PC-3 (cell line): ENCODE results near the gene TMC3. TPM values are rescaled to one million over a fixed set of nuclear protein-coding genes. Genes with fewer than 3 reads are reported as not detected.

Experiments used
- ATAC-seq: fragments of 200-7000 bp; cut with Tn5 transposase; 2 replicates; pipeline ENCODE4 v1.9.1; 2020; ENCODE audit warnings: mild to moderate bottlenecking, moderate library complexity
- BruUV-seq: library from RNA; stranded (reverse); fragments of 400-500 nt; replicated peaks from 2 replicates; lab custom pipeline; 2021; lab: Mats Ljungman, UMichigan
- CTCF ChIA-PET: fragments of 300-600 bp; sonication (Branson Sonifier 250); formaldehyde crosslinking; loops from one replicate; lab custom pipeline; 2022; ENCODE audit warnings: antibody characterized with exemption; lab: Charles Lee
- POLR2A ChIA-PET: fragments of 300-600 bp; sonication (Branson Sonifier 250); formaldehyde crosslinking; loops from one replicate; lab custom pipeline; 2022; ENCODE audit warnings: antibody characterized with exemption; ENCODE audit not compliant: unreplicated experiment; lab: Charles Lee
- DNase-seq: peaks from one replicate; pipeline ENCODE4 v3.0.0-alpha.2; 2015
- H2AFZ ChIP-seq: fragments of 300-600 bp; sonication (generic); 2 replicates; pipeline ENCODE4 v1.6.0; 2016; ENCODE audit warnings: antibody characterized with exemption, low read length
- H3F3A ChIP-seq: fragments of 300-600 bp; sonication (generic); one replicate; pipeline ENCODE4 v1.6.0; 2017; ENCODE audit warnings: antibody characterized with exemption, low read length, control low read depth, mild to moderate bottlenecking; ENCODE audit not compliant: unreplicated experiment
- H3K27ac ChIP-seq: fragments of 300-600 bp; sonication (generic); 2 replicates; pipeline ENCODE4 v1.5.1; 2016; ENCODE audit warnings: mild to moderate bottlenecking, low read length
- H3K27me3 ChIP-seq: fragments of 300-600 bp; sonication (generic); 2 replicates; pipeline ENCODE4 v1.6.1; 2016; ENCODE audit warnings: low read length, mixed read lengths
- H3K36me3 ChIP-seq: fragments of 300-600 bp; sonication (generic); 2 replicates; pipeline ENCODE4 v1.6.1; 2016; ENCODE audit warnings: low read depth, mixed run types, low read length, mixed read lengths
- H3K4me1 ChIP-seq: fragments of 300-600 bp; sonication (generic); 2 replicates; pipeline ENCODE4 v1.5.1; 2016; ENCODE audit warnings: low read length; ENCODE audit not compliant: insufficient read depth
- H3K4me2 ChIP-seq: fragments of 300-600 bp; sonication (generic); 2 replicates; pipeline ENCODE4 v1.6.0; 2016; ENCODE audit warnings: low read length
- H3K4me3 ChIP-seq: fragments of 300-600 bp; sonication (generic); 2 replicates; pipeline ENCODE4 v1.5.1; 2016; ENCODE audit warnings: mild to moderate bottlenecking, low read length, mixed read lengths
- H3K79me2 ChIP-seq: fragments of 300-600 bp; sonication (generic); 2 replicates; pipeline ENCODE4 v1.6.1; 2017; ENCODE audit warnings: low read length, mixed read lengths
- H3K9ac ChIP-seq: fragments of 300-600 bp; sonication (generic); 2 replicates; pipeline ENCODE4 v1.6.0; 2016; ENCODE audit warnings: mild to moderate bottlenecking, low read length
- H3K9me2 ChIP-seq: fragments of 300-600 bp; sonication (generic); replicated peaks from 2 replicates; pipeline ENCODE4 v1.6.1; 2016; ENCODE audit warnings: mixed run types, low read length, mixed read lengths
- H3K9me3 ChIP-seq: fragments of 300-600 bp; sonication (generic); 2 replicates; pipeline ENCODE4 v1.6.1; 2016; ENCODE audit warnings: low read length, mixed read lengths
- H4K20me1 ChIP-seq: fragments of 300-600 bp; sonication (generic); 2 replicates; pipeline ENCODE4 v1.6.1; 2016; ENCODE audit warnings: low read length, mixed read lengths
- EZH2 ChIP-seq: fragments of 300-600 bp; sonication (generic); IDR thresholded peaks from one replicate; pipeline ENCODE4 v1.6.1; 2017; ENCODE audit warnings: antibody characterized with exemption, mild to moderate bottlenecking, low read length; ENCODE audit not compliant: unreplicated experiment
- EZH2phosphoT487 ChIP-seq: fragments of 300-600 bp; sonication (generic); IDR thresholded peaks from 2 replicates; pipeline ENCODE4 v1.6.1; 2018; ENCODE audit warnings: mild to moderate bottlenecking, antibody characterized with exemption, low read length, borderline replicate concordance
- intact Hi-C: fragments of 100-400 bp; cut with micrococcal nuclease; formaldehyde crosslinking; loops from 2 replicates; pipeline ENCODE4 v1.9.0; 2023
- total RNA-seq: library from RNA; depleted of rRNA; stranded (reverse); fragments of >200 nt; gene quantifications from 2 replicates; pipeline ENCODE4 v1.2.3, GENCODE V29; 2014
- TF ChIP-seq, protein P1 (sequence below): fragments of 300-600 bp; sonication (generic); conservative IDR thresholded peaks from 2 replicates; pipeline ENCODE4 v1.5.1; 2017; ENCODE audit warnings: antibody characterized with exemption, low read depth, mild to moderate bottlenecking, low read length

Gene TMC3
- total RNA-seq, 1 experiment from 2014 or later: not detected

DNA sequence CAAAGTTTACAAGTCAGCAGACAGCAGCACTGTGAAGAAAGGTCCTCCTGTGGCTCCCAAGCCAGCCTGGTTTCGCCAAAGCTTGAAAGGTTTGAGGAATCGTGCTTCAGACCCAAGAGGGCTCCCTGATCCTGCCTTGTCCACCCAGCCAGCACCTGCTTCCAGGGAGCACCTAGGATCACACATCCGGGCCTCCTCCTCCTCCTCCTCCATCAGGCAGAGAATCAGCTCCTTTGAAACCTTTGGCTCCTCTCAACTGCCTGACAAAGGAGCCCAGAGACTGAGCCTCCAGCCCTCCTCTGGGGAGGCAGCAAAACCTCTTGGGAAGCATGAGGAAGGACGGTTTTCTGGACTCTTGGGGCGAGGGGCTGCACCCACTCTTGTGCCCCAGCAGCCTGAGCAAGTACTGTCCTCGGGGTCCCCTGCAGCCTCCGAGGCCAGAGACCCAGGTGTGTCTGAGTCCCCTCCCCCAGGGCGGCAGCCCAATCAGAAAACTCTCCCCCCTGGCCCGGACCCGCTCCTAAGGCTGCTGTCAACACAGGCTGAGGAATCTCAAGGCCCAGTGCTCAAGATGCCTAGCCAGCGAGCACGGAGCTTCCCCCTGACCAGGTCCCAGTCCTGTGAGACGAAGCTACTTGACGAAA is 74.3 kb downstream of the TMC3 start:
- Histone ChIP-seq H3K79me2 (no peaks in the 10 kb centered on the region), H4K20me1 (no peaks in the 10 kb centered on the region), H3K4me2 (no peak overlapping the region), H3K27ac (no peak overlapping the region), H3K27me3 (no peaks in the 10 kb centered on the region), H3K9me3 (no peaks in the 10 kb centered on the region), H3K9me2 (no peaks in the 10 kb centered on the region), H3K4me3 (no peak overlapping the region), H3K36me3 (no peaks in the 10 kb centered on the region), H2AFZ (no peak overlapping the region), H3F3A (no peaks in the 10 kb centered on the region), H3K4me1 (peaks cover 22% of the 10 kb centered on the region), H3K9ac (no peak overlapping the region)
- no peak for DNase-seq
- ATAC-seq: no peak
- TF ChIP-seq EZH2 (no peak), EZH2phosphoT487 (no peak)
- TF ChIP-seq, protein P1, sequence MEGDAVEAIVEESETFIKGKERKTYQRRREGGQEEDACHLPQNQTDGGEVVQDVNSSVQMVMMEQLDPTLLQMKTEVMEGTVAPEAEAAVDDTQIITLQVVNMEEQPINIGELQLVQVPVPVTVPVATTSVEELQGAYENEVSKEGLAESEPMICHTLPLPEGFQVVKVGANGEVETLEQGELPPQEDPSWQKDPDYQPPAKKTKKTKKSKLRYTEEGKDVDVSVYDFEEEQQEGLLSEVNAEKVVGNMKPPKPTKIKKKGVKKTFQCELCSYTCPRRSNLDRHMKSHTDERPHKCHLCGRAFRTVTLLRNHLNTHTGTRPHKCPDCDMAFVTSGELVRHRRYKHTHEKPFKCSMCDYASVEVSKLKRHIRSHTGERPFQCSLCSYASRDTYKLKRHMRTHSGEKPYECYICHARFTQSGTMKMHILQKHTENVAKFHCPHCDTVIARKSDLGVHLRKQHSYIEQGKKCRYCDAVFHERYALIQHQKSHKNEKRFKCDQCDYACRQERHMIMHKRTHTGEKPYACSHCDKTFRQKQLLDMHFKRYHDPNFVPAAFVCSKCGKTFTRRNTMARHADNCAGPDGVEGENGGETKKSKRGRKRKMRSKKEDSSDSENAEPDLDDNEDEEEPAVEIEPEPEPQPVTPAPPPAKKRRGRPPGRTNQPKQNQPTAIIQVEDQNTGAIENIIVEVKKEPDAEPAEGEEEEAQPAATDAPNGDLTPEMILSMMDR: no peak
- intact Hi-C loops: no loop called here
- BruUV-seq: no TSS peak
- POLR2A ChIA-PET: no interaction called here
- CTCF ChIA-PET: no interaction called here

DNA sequence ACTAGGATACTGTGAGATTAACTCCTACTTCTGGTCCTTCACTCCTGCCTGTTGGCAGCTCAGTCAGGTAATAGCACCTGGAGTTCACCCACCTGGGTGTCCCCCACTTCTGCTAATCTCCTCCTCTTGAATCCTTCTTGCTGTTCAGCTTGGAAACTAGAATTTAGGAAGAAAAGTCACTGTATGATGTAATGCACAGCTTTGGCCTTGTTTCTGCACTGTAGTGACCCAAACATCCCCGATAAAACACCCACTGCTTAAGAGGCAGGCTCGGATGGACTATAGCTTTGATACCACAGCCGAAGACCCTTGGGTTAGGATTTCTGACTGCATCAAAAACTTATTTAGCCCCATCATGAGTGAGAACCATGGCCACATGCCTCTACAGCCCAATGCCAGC is 74.9 kb downstream of the TMC3 start:
- H3K36me3 ChIP-seq: no peaks in the 10 kb centered on the region
- H2AFZ ChIP-seq: no peak overlapping the region
- no peaks in the 10 kb centered on the region for H3K9me3 ChIP-seq
- DNase-seq: no peak
- no peaks in the 10 kb centered on the region for H3K9me2 ChIP-seq
- intact Hi-C loops: no loop called here
- H3F3A ChIP-seq: no peaks in the 10 kb centered on the region
- no peak overlapping the region for H3K27ac ChIP-seq
- BruUV-seq: no TSS peak
- CTCF ChIA-PET: no interaction called here
- H3K4me2 ChIP-seq: no peak overlapping the region
- peaks cover 22% of the 10 kb centered on the region for H3K4me1 ChIP-seq
- H3K27me3 ChIP-seq: no peaks in the 10 kb centered on the region
- TF ChIP-seq EZH2 (no peak), EZH2phosphoT487 (no peak)
- TF ChIP-seq, protein P1: no peak
- no peak for ATAC-seq
- no peak overlapping the region for H3K9ac ChIP-seq
- H3K79me2 ChIP-seq: no peaks in the 10 kb centered on the region
- H3K4me3 ChIP-seq: no peak overlapping the region
- POLR2A ChIA-PET: no interaction called here
- no peaks in the 10 kb centered on the region for H4K20me1 ChIP-seq

DNA sequence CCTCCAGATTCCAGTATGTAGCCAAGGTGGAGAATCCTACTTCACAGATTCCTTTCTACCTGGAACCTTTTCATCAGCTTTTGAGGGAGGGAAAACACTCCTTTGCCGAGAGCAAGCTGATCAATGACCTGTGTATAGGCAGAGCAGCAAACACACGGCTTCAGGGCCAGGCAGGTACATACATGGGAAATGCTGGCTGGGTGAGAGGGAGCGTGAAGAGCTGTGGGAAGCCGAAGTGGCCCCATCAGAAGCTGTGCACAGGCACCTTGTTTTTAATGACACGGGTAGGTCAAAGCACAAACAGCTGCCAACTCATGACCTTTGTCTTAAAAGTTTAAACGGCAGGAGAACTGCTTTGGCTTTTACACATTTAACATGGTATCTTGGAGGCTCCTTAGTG is 75.4 kb downstream of the TMC3 start:
- TF ChIP-seq, protein P1: no peak
- TF ChIP-seq EZH2phosphoT487: no peak
- TF ChIP-seq EZH2: no peak
- no peaks in the 10 kb centered on the region for H4K20me1 ChIP-seq
- no peaks in the 10 kb centered on the region for H3K9me2 ChIP-seq
- no peaks in the 10 kb centered on the region for H3F3A ChIP-seq
- no peaks in the 10 kb centered on the region for H3K79me2 ChIP-seq
- ATAC-seq (no peak), DNase-seq (no peak)
- H3K4me1 ChIP-seq: peaks cover 22% of the 10 kb centered on the region
- H3K27ac ChIP-seq: no peak overlapping the region
- H3K9me3 ChIP-seq: no peaks in the 10 kb centered on the region
- no peaks in the 10 kb centered on the region for H3K36me3 ChIP-seq
- POLR2A ChIA-PET: no interaction called here
- H3K9ac ChIP-seq: no peak overlapping the region
- H3K4me2 ChIP-seq: no peak overlapping the region
- H2AFZ ChIP-seq: no peak overlapping the region
- intact Hi-C loops: no loop called here
- BruUV-seq: no TSS peak
- H3K4me3 ChIP-seq: no peak overlapping the region
- no peaks in the 10 kb centered on the region for H3K27me3 ChIP-seq
- CTCF ChIA-PET: no interaction called here
